Adrenal gland (tissue), 5 donors: Measurements from ENCODE around the gene BLMH.

Experiments used
- CTCF ChIP-seq, 6 experiments: fragments of 450-650 bp in 4 of 6; fragments of 200-600 bp in 2 of 6; sonication (generic) in 1 of 6; IDR thresholded peaks; 1 replicate in 5 of 6; 2 replicates in 1 of 6; pipeline versions ENCODE4 v1.5.1 to v1.8.0; 2016 to 2021; ENCODE audit warnings: antibody characterized with exemption in 6 of 6, mild to moderate bottlenecking in 2 of 6, moderate library complexity in 1 of 6
- POLR2A ChIP-seq, 2 donors: fragments of 450-650 bp; IDR thresholded peaks; one replicate each; pipeline ENCODE4 v1.6.1; 2017; ENCODE audit warnings: antibody characterized with exemption in 2 of 2, mild to moderate bottlenecking in 2 of 2, moderate library complexity in 1 of 2
- donor health status: DM: no; HTN: no; CAD: no.

- TF ChIP-seq POLR2A (IDR thresholded peaks at IDR 0.05) (no peak), CTCF (IDR thresholded peaks at IDR 0.05) (no peak)
Measured at GRCh38 chr17:30234964-30235363, 56.8 kb downstream of the BLMH start.
